Duodenal mucosa (tissue), 2 donors: ENCODE results near the gene ALPL.
"Not testable (repeated sequence)": the region's sequence is repeated elsewhere in the genome, so short reads cannot be mapped to it uniquely, and the experiment has no call there.

Experiments used
- H3K27ac ChIP-seq: one replicate; pipeline ENCODE4 v1.7.0; 2013; ENCODE audit warnings: low read depth, low read length
- H3K27me3 ChIP-seq, 2 donors: one replicate each; pipeline ENCODE4 v1.7.0; 2013; ENCODE audit warnings: low read length in 2 of 2, control low read depth in 1 of 2; ENCODE audit not compliant: insufficient read depth in 2 of 2, control insufficient read depth in 1 of 2
- H3K36me3 ChIP-seq, 2 donors: one replicate each; pipeline ENCODE4 v1.7.0; 2013; ENCODE audit warnings: low read length in 2 of 2, control low read depth in 1 of 2; ENCODE audit not compliant: insufficient read depth in 2 of 2, control insufficient read depth in 1 of 2
- H3K4me1 ChIP-seq, 2 donors: one replicate each; pipeline ENCODE4 v1.7.0; 2013; ENCODE audit warnings: low read length in 2 of 2, control low read depth in 1 of 2; ENCODE audit not compliant: insufficient read depth in 2 of 2, control insufficient read depth in 1 of 2
- H3K4me3 ChIP-seq, 2 donors: one replicate each; pipeline ENCODE4 v1.7.0; 2013; ENCODE audit warnings: low read length in 2 of 2, low read depth in 1 of 2
- H3K9ac ChIP-seq, 2 donors: one replicate each; pipeline ENCODE4 v1.7.0; 2013; ENCODE audit warnings: low read length in 2 of 2, low read depth in 1 of 2
- H3K9me3 ChIP-seq, 2 donors: one replicate each; pipeline ENCODE4 v1.7.0; 2013; ENCODE audit warnings: low read length in 2 of 2, control low read depth in 1 of 2; ENCODE audit not compliant: control insufficient read depth in 1 of 2

Gene ALPL

GRCh38 chr1:21509351-21510112 is at the start of gene ALPL:
Gene ALPL, plus strand, starts transcription at chr1:21509423. Its CDS starts 44,659 bp downstream, at chr1:21554082.
- Histone ChIP-seq H3K27me3 (peaks cover 26% of the 10 kb centered on the region in 2 donors), H3K9ac (no peak within 1 kb of the TSS), H3K27ac (no peak within 1 kb of the TSS), H3K9me3 (no peaks in the 10 kb centered on the region), H3K4me3 (peak within 1 kb of the TSS in 1 of 2 donors; percentile 6), H3K36me3 (no peaks in the 10 kb centered on the region), H3K4me1 (peaks cover 0 to 6% of the 10 kb centered on the region in 2 donors)

- not testable (repeated sequence) for H3K36me3 ChIP-seq, H3K4me1 ChIP-seq, H3K4me3 ChIP-seq, H3K27me3 ChIP-seq, H3K9ac ChIP-seq, H3K27ac ChIP-seq, H3K9me3 ChIP-seq
Observed at GRCh38 chr1:21465127-21465526, 44.1 kb upstream of the ALPL start.

GRCh38 chr1:21467946-21468345 is 41.3 kb upstream of the ALPL start:
- H3K36me3 ChIP-seq, H3K9ac ChIP-seq, H3K4me3 ChIP-seq, H3K27ac ChIP-seq, H3K4me1 ChIP-seq, H3K9me3 ChIP-seq, H3K27me3 ChIP-seq: not testable (repeated sequence)

GRCh38 chr1:21468599-21468998 is 40.6 kb upstream of the ALPL start:
- no peaks in the 10 kb centered on the region for H3K36me3 ChIP-seq

GRCh38 chr1:21469581-21469980 is 39.6 kb upstream of the ALPL start:
- Histone ChIP-seq H3K4me1 (no peaks in the 10 kb centered on the region), H3K9ac (no peak overlapping the region), H3K9me3 (no peaks in the 10 kb centered on the region), H3K27me3 (no peaks in the 10 kb centered on the region), H3K27ac (no peak overlapping the region), H3K4me3 (no peak overlapping the region), H3K36me3 (no peaks in the 10 kb centered on the region)

More at GRCh38 chr1:21468599-21468998, 40.6 kb upstream of the ALPL start:
- no peak overlapping the region for H3K4me3 ChIP-seq
- no peaks in the 10 kb centered on the region for H3K9me3 ChIP-seq
- no peak overlapping the region for H3K27ac ChIP-seq
- H3K9ac ChIP-seq: no peak overlapping the region
- no peaks in the 10 kb centered on the region for H3K4me1 ChIP-seq
- no peaks in the 10 kb centered on the region for H3K27me3 ChIP-seq

- H3K9me3 ChIP-seq: no peaks in the 10 kb centered on the region
- no peaks in the 10 kb centered on the region for H3K27me3 ChIP-seq
- H3K9ac ChIP-seq: no peak overlapping the region
- H3K27ac ChIP-seq: no peak overlapping the region
- peaks cover 0 to 1% of the 10 kb centered on the region in 2 donors for H3K36me3 ChIP-seq
- H3K4me1 ChIP-seq: no peaks in the 10 kb centered on the region
- H3K4me3 ChIP-seq: no peak overlapping the region
Observed at GRCh38 chr1:21472861-21473260, 36.4 kb upstream of the ALPL start.

- peaks cover 3 to 10% of the 10 kb centered on the region in 2 donors for H3K36me3 ChIP-seq
- no peak overlapping the region for H3K4me3 ChIP-seq
- H3K4me1 ChIP-seq: no peaks in the 10 kb centered on the region
- no peaks in the 10 kb centered on the region for H3K9me3 ChIP-seq
- no peak overlapping the region for H3K27ac ChIP-seq
- H3K9ac ChIP-seq: no peak overlapping the region
- no peaks in the 10 kb centered on the region for H3K27me3 ChIP-seq
Observed at GRCh38 chr1:21478356-21478755, 30.9 kb upstream of the ALPL start.

- not testable (repeated sequence) for H3K9me3 ChIP-seq, H3K4me3 ChIP-seq, H3K9ac ChIP-seq, H3K27me3 ChIP-seq, H3K4me1 ChIP-seq, H3K36me3 ChIP-seq, H3K27ac ChIP-seq
Observed at GRCh38 chr1:21483881-21484280, 25.3 kb upstream of the ALPL start.

- Histone ChIP-seq H3K36me3 (no peaks in the 10 kb centered on the region), H3K27ac (no peak overlapping the region), H3K4me1 (no peaks in the 10 kb centered on the region), H3K9ac (no peak overlapping the region), H3K27me3 (peaks cover 0 to 5% of the 10 kb centered on the region in 2 donors), H3K4me3 (no peak overlapping the region), H3K9me3 (no peaks in the 10 kb centered on the region)
Observed at GRCh38 chr1:21489146-21489545, 20.1 kb upstream of the ALPL start.

GRCh38 chr1:21490774-21491487 is 18.3 kb upstream of the ALPL start:
- Histone ChIP-seq H3K27me3 (peaks cover 0 to 5% of the 10 kb centered on the region in 2 donors), H3K9ac (no peak overlapping the region), H3K4me3 (no peak overlapping the region)

More at GRCh38 chr1:21490774-21491487, 18.3 kb upstream of the ALPL start:
- no peak overlapping the region for H3K27ac ChIP-seq
- H3K36me3 ChIP-seq: no peaks in the 10 kb centered on the region
- no peaks in the 10 kb centered on the region for H3K4me1 ChIP-seq
- H3K9me3 ChIP-seq: no peaks in the 10 kb centered on the region
